DOHH2 (cell line): ENCODE measurements around the gene LRRC23.
"Not testable (repeated sequence)": the region's sequence is repeated elsewhere in the genome, so short reads cannot be mapped to it uniquely, and the experiment has no call there.

Experiments
- H3F3A ChIP-seq: fragments of 200-600 bp; sonication (generic), shearing (Covaris generic); 2 replicates; pipeline ENCODE4 v1.6.0; 2016; ENCODE audit warnings: antibody characterized with exemption, mild to moderate bottlenecking; ENCODE audit not compliant: control insufficient read depth, insufficient read depth
- H3K27ac ChIP-seq: fragments of 200-600 bp; sonication (generic); 2 replicates; pipeline ENCODE4 v1.5.1; 2014; ENCODE audit warnings: low read depth, mild to moderate bottlenecking, low read length, moderate library complexity
- H3K27me3 ChIP-seq: fragments of 200-600 bp; sonication (generic); 2 replicates; pipeline ENCODE4 v1.6.1; 2014; ENCODE audit warnings: mild to moderate bottlenecking, low read length, mixed read lengths; ENCODE audit not compliant: control insufficient read depth
- H3K36me3 ChIP-seq: fragments of 200-600 bp; sonication (generic); 2 replicates; pipeline ENCODE4 v1.6.1; 2014; ENCODE audit warnings: mild to moderate bottlenecking, low read length, moderate library complexity, mixed read lengths; ENCODE audit not compliant: control insufficient read depth
- H3K4me1 ChIP-seq: fragments of 200-600 bp; sonication (generic); 2 replicates; pipeline ENCODE4 v1.6.1; 2014; ENCODE audit warnings: mild to moderate bottlenecking, low read length, mixed read lengths; ENCODE audit not compliant: control insufficient read depth
- H3K4me2 ChIP-seq: fragments of 200-600 bp; sonication (generic); 2 replicates; pipeline ENCODE4 v1.6.0; 2014; ENCODE audit warnings: mild to moderate bottlenecking, low read length, moderate library complexity
- H3K4me3 ChIP-seq: fragments of 200-600 bp; sonication (generic); 2 replicates; pipeline ENCODE4 v1.5.1; 2014; ENCODE audit warnings: mild to moderate bottlenecking, low read length, mixed read lengths
- H3K79me2 ChIP-seq: fragments of 200-600 bp; sonication (generic); 2 replicates; pipeline ENCODE4 v1.6.1; 2014; ENCODE audit warnings: mild to moderate bottlenecking, low read length, mixed read lengths; ENCODE audit not compliant: control insufficient read depth
- H3K9me2 ChIP-seq: fragments of 200-600 bp; sonication (generic); replicated peaks from 2 replicates; pipeline ENCODE4 v1.6.1; 2014; ENCODE audit warnings: mild to moderate bottlenecking, low read length, mixed read lengths; ENCODE audit not compliant: control insufficient read depth
- H3K9me3 ChIP-seq: fragments of 200-600 bp; sonication (generic); 2 replicates; pipeline ENCODE4 v1.6.1; 2014; ENCODE audit warnings: antibody characterized with exemption, low read length, mixed read lengths; ENCODE audit not compliant: control insufficient read depth, insufficient read depth
- H4K20me1 ChIP-seq: fragments of 200-600 bp; sonication (generic); 2 replicates; pipeline ENCODE4 v1.6.0; 2014; ENCODE audit warnings: low read depth, mild to moderate bottlenecking, antibody characterized with exemption, low read length, moderate library complexity; ENCODE audit not compliant: control insufficient read depth, insufficient read depth
- CTCF ChIP-seq: fragments of 200-600 bp; sonication (generic); IDR thresholded peaks from one replicate; pipeline ENCODE4 v1.5.1; 2014; ENCODE audit warnings: antibody characterized with exemption, mild to moderate bottlenecking, low read depth, low read length; ENCODE audit not compliant: poor library complexity, severe bottlenecking
- EZH2phosphoT487 ChIP-seq: fragments of 200-600 bp; sonication (generic); IDR thresholded peaks from 2 replicates; pipeline ENCODE4 v1.6.1; 2017; ENCODE audit warnings: borderline replicate concordance, mild to moderate bottlenecking, antibody characterized with exemption, low read length, moderate library complexity, mixed read lengths

The LRRC23 gene

GRCh38 chr12:6872073-6873048, 32.3 kb upstream of the LRRC23 start:
- no peaks in the 10 kb centered on the region for H3K9me3 ChIP-seq
- H3F3A ChIP-seq, result peaks cover 34% of the 10 kb centered on the region
- peaks cover 34% of the 10 kb centered on the region for H3K79me2 ChIP-seq
- no peaks in the 10 kb centered on the region; the same call in 1 of the 2 replicates for H3K27me3 ChIP-seq
- peak overlapping the region; percentile 61 for H3K27ac ChIP-seq
- no peaks in the 10 kb centered on the region for H3K9me2 ChIP-seq
- H3K4me3 ChIP-seq, result peak overlapping the region; percentile 78
- H4K20me1 ChIP-seq, result peaks cover 24% of the 10 kb centered on the region
- peaks cover 66% of the 10 kb centered on the region for H3K36me3 ChIP-seq
- TF ChIP-seq EZH2phosphoT487, result no peak
- TF ChIP-seq CTCF, result peak; percentile 92
- H3K4me2 ChIP-seq, result peak overlapping the region; percentile 88
- H3K4me1 ChIP-seq, result peaks cover 46% of the 10 kb centered on the region

DNA sequence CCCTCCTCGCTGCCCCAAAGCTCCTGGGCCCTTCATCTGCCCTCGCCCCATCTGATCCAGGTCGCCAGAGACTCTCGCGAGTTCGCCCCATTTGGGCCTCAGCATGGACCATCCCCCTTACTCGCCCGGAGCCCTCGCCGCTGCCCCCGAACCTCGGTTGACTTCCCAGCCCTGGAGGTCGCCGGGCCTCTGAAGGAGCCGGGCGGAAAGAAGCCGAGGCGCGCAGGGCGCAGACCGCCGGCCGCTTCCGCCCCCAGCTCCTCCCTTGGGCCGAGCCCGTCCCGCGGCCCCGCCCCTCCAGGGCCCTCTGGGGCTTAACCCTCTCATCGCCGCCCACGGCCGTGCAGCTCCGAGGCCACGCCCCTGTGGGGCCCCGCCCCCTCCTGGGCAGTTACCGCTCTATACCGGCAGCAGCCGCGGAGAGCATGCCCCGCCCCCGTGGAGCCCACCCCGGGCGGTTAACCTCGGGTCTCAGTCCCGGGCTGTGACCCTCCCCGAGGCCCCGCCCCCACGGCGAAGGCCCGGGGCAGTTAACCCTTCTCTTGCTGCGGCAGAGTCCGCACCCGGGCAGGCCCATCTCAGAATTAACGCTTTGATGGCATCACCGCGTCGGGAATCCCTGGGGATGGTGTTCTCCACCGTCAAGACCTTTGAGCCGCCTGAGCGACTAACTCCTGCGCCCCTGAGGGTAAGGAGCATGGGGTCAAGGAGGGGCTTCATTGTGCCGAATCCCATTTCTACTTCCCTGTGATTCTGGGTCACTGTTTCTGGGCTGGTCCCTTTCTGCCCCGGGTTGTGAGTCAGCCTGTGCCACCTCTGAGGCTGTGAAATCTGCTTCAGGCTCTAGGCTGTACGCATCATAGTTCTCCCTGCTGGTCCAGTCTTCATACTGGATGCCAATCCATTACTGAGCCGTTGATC, 31.3 kb upstream of the LRRC23 start, which contains the start of gene SPSB2:
TSS of gene SPSB2 (minus strand) at position 210 of the 921 bp plus-strand sequence. CDS start 402 bp downstream, outside the sequence.
- Histone ChIP-seq H3F3A (peaks cover 32% of the 10 kb centered on the region), H3K9me2 (no peaks in the 10 kb centered on the region), H3K79me2 (peaks cover 24% of the 10 kb centered on the region), H3K4me3 (peak within 1 kb of the TSS; percentile 78), H3K9me3 (no peaks in the 10 kb centered on the region), H3K27me3 (no peaks in the 10 kb centered on the region; the same call in 1 of the 2 replicates), H3K27ac (peak within 1 kb of the TSS; percentile 61), H3K4me2 (peak within 1 kb of the TSS; percentile 88), H4K20me1 (peaks cover 20% of the 10 kb centered on the region), H3K4me1 (peaks cover 46% of the 10 kb centered on the region), H3K36me3 (peaks cover 58% of the 10 kb centered on the region)
- TF ChIP-seq EZH2phosphoT487, result no peak

DNA sequence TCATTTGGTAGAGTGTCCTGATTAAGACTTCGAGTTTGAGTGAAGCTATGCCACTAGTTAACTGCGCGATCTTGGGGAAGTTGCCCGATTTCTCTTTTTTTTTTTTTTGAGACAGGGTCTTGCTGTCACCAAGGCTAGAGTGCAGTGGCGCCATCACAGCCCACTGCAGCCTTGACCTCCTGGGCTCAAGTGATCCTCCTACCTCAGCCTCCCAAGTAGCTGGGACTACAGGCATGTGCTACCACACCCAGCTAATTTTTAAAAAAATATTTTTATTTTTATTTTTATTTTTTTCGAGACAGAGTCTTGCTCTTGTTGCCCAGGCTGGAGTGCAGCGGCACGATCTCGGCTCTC, 30.6 kb upstream of the LRRC23 start:
- Histone ChIP-seq H3F3A (peaks cover 28% of the 10 kb centered on the region), H3K79me2 (peaks cover 17% of the 10 kb centered on the region), H3K36me3 (peaks cover 51% of the 10 kb centered on the region), H4K20me1 (peaks cover 14% of the 10 kb centered on the region), H3K4me1 (peaks cover 42% of the 10 kb centered on the region), H3K4me2 (peak overlapping the region; percentile 88), H3K4me3 (peak overlapping the region; percentile 78)
- H3K9me3 ChIP-seq, H3K9me2 ChIP-seq, H3K27me3 ChIP-seq, H3K27ac ChIP-seq: not testable (repeated sequence)

GRCh38 chr12:6879824-6880223, 24.8 kb upstream of the LRRC23 start:
- H3K4me3 ChIP-seq, H3K4me2 ChIP-seq, H3K9me3 ChIP-seq, H3K79me2 ChIP-seq, H4K20me1 ChIP-seq, H3K4me1 ChIP-seq, H3K27me3 ChIP-seq, H3F3A ChIP-seq, H3K9me2 ChIP-seq, H3K27ac ChIP-seq: not testable (repeated sequence)
- H3K36me3 ChIP-seq, result peaks cover 11% of the 10 kb centered on the region
